HL-60 (cell line): ENCODE results near the gene CD151.

ENCODE experiments used
- DNase-seq, 2 experiments: peaks; one replicate each; pipeline ENCODE4 v3.0.0-alpha.2; 2010 to 2020; ENCODE audit warnings: low read depth in 1 of 2, low spot score in 1 of 2
- H3K27ac ChIP-seq: fragments of 250-450 bp; sonication (Bioruptor Pico); replicated peaks from 2 replicates; pipeline ENCODE4 v1.5.1; 2020; ENCODE audit warnings: mild to moderate bottlenecking, moderate library complexity
- H3K27me3 ChIP-seq: fragments of 250-450 bp; sonication (Bioruptor Pico); 2 replicates; pipeline ENCODE4 v1.5.1; 2021; ENCODE audit warnings: mild to moderate bottlenecking, moderate library complexity; ENCODE audit not compliant: insufficient read depth, poor library complexity, severe bottlenecking
- H3K4me3 ChIP-seq: replicated peaks from 2 replicates; pipeline ENCODE4 v1.5.1; 2011; ENCODE audit warnings: mild to moderate bottlenecking, control low read depth, low read length; ENCODE audit not compliant: insufficient read depth
- CTCF ChIP-seq: IDR thresholded peaks from one replicate; pipeline ENCODE4 v1.5.1; 2011; ENCODE audit warnings: low read length, control low read depth, inconsistent platforms; ENCODE audit not compliant: insufficient read depth
- GABPA ChIP-seq: IDR thresholded peaks from 2 replicates; pipeline ENCODE4 v1.6.1; 2012; ENCODE audit warnings: low read depth
- POLR2AphosphoS5 ChIP-seq: IDR thresholded peaks from 2 replicates; pipeline ENCODE4 v1.6.1; 2012; ENCODE audit warnings: low read depth
- REST ChIP-seq: IDR thresholded peaks from 2 replicates; pipeline ENCODE4 v1.6.1; 2012; ENCODE audit warnings: low read depth; ENCODE audit not compliant: insufficient replicate concordance
- SPI1 ChIP-seq: IDR thresholded peaks from 2 replicates; pipeline ENCODE4 v1.6.1; 2012; ENCODE audit warnings: low read depth, mild to moderate bottlenecking, borderline replicate concordance

CD151 gene

GRCh38 chr11:838441-839279 lies 5.9 kb downstream of the CD151 start:
- TF ChIP-seq POLR2AphosphoS5 (no peak; the same call in 1 of the 2 replicates), REST (no peak), SPI1 (no peak), CTCF (no peak), GABPA (no peak)
- DNase-seq: no peak
- H3K27ac ChIP-seq: no peak overlapping the region

GRCh38 chr11:839280-839623 lies 6.5 kb downstream of the CD151 start:
- no peak for TF ChIP-seq POLR2AphosphoS5
- H3K4me3 ChIP-seq: no peak overlapping the region
- no peaks in the 10 kb centered on the region for H3K27me3 ChIP-seq
- H3K27ac ChIP-seq: no peak overlapping the region
- no peak for DNase-seq

More at GRCh38 chr11:838441-839279, 5.9 kb downstream of the CD151 start:
- Histone ChIP-seq H3K4me3 (no peak overlapping the region), H3K27me3 (no peaks in the 10 kb centered on the region)

GRCh38 chr11:839875-840617 lies 7.3 kb downstream of the CD151 start:
- DNase-seq: no peak
- no peak overlapping the region for H3K4me3 ChIP-seq

More at GRCh38 chr11:839875-840617, 7.3 kb downstream of the CD151 start:
- Histone ChIP-seq H3K27me3 (no peaks in the 10 kb centered on the region), H3K27ac (no peak overlapping the region)
- TF ChIP-seq REST (no peak), SPI1 (no peak), GABPA (no peak), POLR2AphosphoS5 (no peak), CTCF (peak; percentile 36)
